GM21723 (cell line): ENCODE results near the gene MXRA8.
"Not testable (repeated sequence)": the region's sequence is repeated elsewhere in the genome, so short reads cannot be mapped to it uniquely, and the experiment has no call there.

Source experiments
- ATAC-seq: cut with Tn5 transposase; IDR thresholded peaks from one replicate; pipeline ENCODE4 v1.9.1; 2021; ENCODE audit warnings: mild to moderate bottlenecking, moderate library complexity; ENCODE audit not compliant: unreplicated experiment

MXRA8 gene

GRCh38 chr1:1370771-1371300 is 12.5 kb upstream of the MXRA8 start:
- no peak for ATAC-seq

- not testable (repeated sequence) for ATAC-seq
Measured at GRCh38 chr1:1370094-1370493, 11.7 kb upstream of the MXRA8 start.

GRCh38 chr1:1367315-1367714 is 9.0 kb upstream of the MXRA8 start:
- ATAC-seq = no peak

GRCh38 chr1:1366699-1367066 is 8.3 kb upstream of the MXRA8 start:
- no peak for ATAC-seq

- ATAC-seq = no peak
Measured at GRCh38 chr1:1365875-1366698, 7.7 kb upstream of the MXRA8 start.

- ATAC-seq = no peak
Measured at GRCh38 chr1:1364266-1364665, 5.9 kb upstream of the MXRA8 start.

GRCh38 chr1:1361982-1362423 is 3.6 kb upstream of the MXRA8 start:
- ATAC-seq = no peak

GRCh38 chr1:1361233-1361981 is 3.1 kb upstream of the MXRA8 start:
- no peak for ATAC-seq

GRCh38 chr1:1360506-1361169 is 2.3 kb upstream of the MXRA8 start:
- ATAC-seq = no peak

GRCh38 chr1:1359664-1360468 is 1.5 kb upstream of the MXRA8 start:
- ATAC-seq = no peak

- no peak for ATAC-seq
Measured at GRCh38 chr1:1359308-1359663, 931 bp upstream of the MXRA8 start.

GRCh38 chr1:1357871-1358432 is 403 bp downstream of the MXRA8 start:
- ATAC-seq = no peak

GRCh38 chr1:1356796-1357401 is 1.5 kb downstream of the MXRA8 start:
- no peak for ATAC-seq

- no peak for ATAC-seq
Measured at GRCh38 chr1:1356166-1356795, 2.1 kb downstream of the MXRA8 start.

- ATAC-seq = no peak
Measured at GRCh38 chr1:1355416-1355815, 2.9 kb downstream of the MXRA8 start.

GRCh38 chr1:1354271-1355247 is 3.8 kb downstream of the MXRA8 start:
- no peak for ATAC-seq

- ATAC-seq = no peak
Measured at GRCh38 chr1:1353389-1354151, 4.8 kb downstream of the MXRA8 start.
